Measurements from ENCODE around the gene ZCCHC24.

- TF ChIP-seq POLR2AphosphoS5 (IDR thresholded peaks at IDR 0.05) (peak in 1 of 2 donors; percentile 13), CTCF (IDR thresholded peaks at IDR 0.05) (no peak), POLR2A (IDR thresholded peaks at IDR 0.05; ENCODE audit: low read depth) (no peak), EP300 (IDR thresholded peaks at IDR 0.05) (no peak)
Observed at GRCh38 chr10:79403441-79404230, 41.8 kb downstream of the ZCCHC24 start.

All from esophagus muscularis mucosa (tissue), 4 donors.